ENCODE results near the gene EFNB1. TPM values are rescaled to one million over a fixed set of nuclear protein-coding genes. Genes with fewer than 3 reads are reported as not detected.

The EFNB1 gene
- polyA plus RNA-seq, 1 experiment = 19.1 TPM

DNA sequence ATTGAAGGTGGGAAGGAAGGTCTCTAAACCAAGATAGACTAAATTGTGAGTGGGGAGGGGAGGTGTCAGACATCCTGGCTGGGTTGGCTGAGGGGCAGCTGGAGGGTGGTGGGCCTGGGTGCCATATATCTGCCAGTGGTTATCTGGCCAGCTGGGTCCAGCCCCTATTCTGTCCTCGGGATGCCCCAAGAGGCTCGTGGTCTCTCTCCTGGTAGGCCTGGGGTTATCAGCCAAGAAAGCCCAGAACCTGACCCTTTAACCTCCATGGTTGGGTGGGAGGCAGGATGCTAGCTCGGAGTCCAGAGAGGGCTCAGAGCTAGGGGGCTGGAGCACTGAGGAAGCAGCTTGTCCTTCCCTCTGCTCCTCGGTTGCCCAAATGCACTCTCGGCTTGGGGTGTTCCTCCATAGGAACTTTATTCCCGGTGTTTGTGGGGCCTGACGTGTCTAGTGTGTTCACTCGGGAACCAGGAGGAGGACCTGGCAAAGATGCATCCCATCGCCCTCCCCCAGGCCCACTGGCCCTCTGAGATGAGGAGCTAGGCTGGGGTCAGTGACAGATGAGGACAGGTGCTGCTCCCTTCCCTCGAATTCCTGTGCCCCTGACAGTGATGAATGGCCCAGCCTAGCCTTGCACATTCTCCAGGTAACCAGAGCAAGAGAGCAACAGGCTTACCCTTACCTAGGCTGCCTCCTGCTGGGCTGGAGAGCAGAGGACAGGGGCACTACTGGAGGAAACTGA, 5.2 kb upstream of the EFNB1 start:
- TF ChIP-seq, protein P1, sequence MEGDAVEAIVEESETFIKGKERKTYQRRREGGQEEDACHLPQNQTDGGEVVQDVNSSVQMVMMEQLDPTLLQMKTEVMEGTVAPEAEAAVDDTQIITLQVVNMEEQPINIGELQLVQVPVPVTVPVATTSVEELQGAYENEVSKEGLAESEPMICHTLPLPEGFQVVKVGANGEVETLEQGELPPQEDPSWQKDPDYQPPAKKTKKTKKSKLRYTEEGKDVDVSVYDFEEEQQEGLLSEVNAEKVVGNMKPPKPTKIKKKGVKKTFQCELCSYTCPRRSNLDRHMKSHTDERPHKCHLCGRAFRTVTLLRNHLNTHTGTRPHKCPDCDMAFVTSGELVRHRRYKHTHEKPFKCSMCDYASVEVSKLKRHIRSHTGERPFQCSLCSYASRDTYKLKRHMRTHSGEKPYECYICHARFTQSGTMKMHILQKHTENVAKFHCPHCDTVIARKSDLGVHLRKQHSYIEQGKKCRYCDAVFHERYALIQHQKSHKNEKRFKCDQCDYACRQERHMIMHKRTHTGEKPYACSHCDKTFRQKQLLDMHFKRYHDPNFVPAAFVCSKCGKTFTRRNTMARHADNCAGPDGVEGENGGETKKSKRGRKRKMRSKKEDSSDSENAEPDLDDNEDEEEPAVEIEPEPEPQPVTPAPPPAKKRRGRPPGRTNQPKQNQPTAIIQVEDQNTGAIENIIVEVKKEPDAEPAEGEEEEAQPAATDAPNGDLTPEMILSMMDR (IDR thresholded peaks at IDR 0.05; ENCODE audit: low read depth, low read length) = no peak
- H3K27ac ChIP-seq (ENCODE audit: low read depth, low read length) = no peak overlapping the region
- no peak for DNase-seq (ENCODE audit: low read depth, low spot score)
- POLR2A ChIA-PET = no interaction called here
- H3K27me3 ChIP-seq (ENCODE audit: control insufficient read depth, insufficient read depth, low read length) = peaks cover 3% of the 10 kb centered on the region
- CTCF ChIA-PET = interaction anchor here (1.3 to 2.4 kb wide), 7 partner anchors 15 to 794 kb away, joined by 5 to 14 read pairs (median 8); no protein-coding TSS in a partner anchor
- H3K4me3 ChIP-seq (ENCODE audit: low read depth, low read length) = no peak overlapping the region
- H3K9me3 ChIP-seq (ENCODE audit: control insufficient read depth, insufficient read depth, low read length) = no peaks in the 10 kb centered on the region

GRCh38 chrX:68824152-68824433, 4.7 kb upstream of the EFNB1 start:
- no peak overlapping the region for H3K4me3 ChIP-seq (ENCODE audit: low read depth, low read length)
- no peak for DNase-seq (ENCODE audit: low read depth, low spot score)
- no peak overlapping the region for H3K27ac ChIP-seq (ENCODE audit: low read depth, low read length)
- CTCF ChIA-PET = interaction anchor here (2.1 to 2.4 kb wide), 2 partner anchors 398 to 563 kb away, joined by 11 to 14 read pairs; no protein-coding TSS in a partner anchor
- TF ChIP-seq, protein P1 (IDR thresholded peaks at IDR 0.05; ENCODE audit: low read depth, low read length) = no peak
- H3K9me3 ChIP-seq (ENCODE audit: control insufficient read depth, insufficient read depth, low read length) = no peaks in the 10 kb centered on the region; the same call in 1 of the 2 replicates
- H3K27me3 ChIP-seq (ENCODE audit: control insufficient read depth, insufficient read depth, low read length) = peaks cover 3% of the 10 kb centered on the region
- POLR2A ChIA-PET = no interaction called here

- TF ChIP-seq, protein P1 (IDR thresholded peaks at IDR 0.05; ENCODE audit: low read depth, low read length) = no peak
- peaks cover 3% of the 10 kb centered on the region for H3K27me3 ChIP-seq (ENCODE audit: control insufficient read depth, insufficient read depth, low read length)
- H3K9me3 ChIP-seq (ENCODE audit: control insufficient read depth, insufficient read depth, low read length) = no peaks in the 10 kb centered on the region; the same call in 1 of the 2 replicates
- ChIA-PET CTCF (interaction anchor here (8.1 kb wide), 1 partner anchor 397 kb away, joined by 188 read pairs; no protein-coding TSS in a partner anchor), POLR2A (no interaction called here)
- no peak overlapping the region for H3K27ac ChIP-seq (ENCODE audit: low read depth, low read length)
- no peak overlapping the region for H3K4me3 ChIP-seq (ENCODE audit: low read depth, low read length)
- no peak for DNase-seq (ENCODE audit: low read depth, low spot score)
These were observed 4.2 kb upstream of the EFNB1 start for GRCh38 chrX:68824565-68825125.

- CTCF ChIA-PET = interaction anchor here (0.8 to 8.1 kb wide), 6 partner anchors 234 to 462 kb away, joined by 4 to 188 read pairs (median 26); no protein-coding TSS in a partner anchor
- POLR2A ChIA-PET = interaction anchor here (2.5 kb wide), 1 partner anchor 396 kb away, joined by 13 read pairs; no protein-coding TSS in a partner anchor
These were observed 2.5 kb upstream of the EFNB1 start for GRCh38 chrX:68826113-68826980.

More at GRCh38 chrX:68826113-68826980, 2.5 kb upstream of the EFNB1 start:
- no peak overlapping the region for H3K27ac ChIP-seq (ENCODE audit: low read depth, low read length)
- no peak for DNase-seq (ENCODE audit: low read depth, low spot score)
- peaks cover 3% of the 10 kb centered on the region for H3K27me3 ChIP-seq (ENCODE audit: control insufficient read depth, insufficient read depth, low read length)
- no peak overlapping the region for H3K4me3 ChIP-seq (ENCODE audit: low read depth, low read length)
- no peaks in the 10 kb centered on the region; the same call in 1 of the 2 replicates for H3K9me3 ChIP-seq (ENCODE audit: control insufficient read depth, insufficient read depth, low read length)
- TF ChIP-seq, protein P1 (IDR thresholded peaks at IDR 0.05; ENCODE audit: low read depth, low read length) = no peak

All from AG04450 (cell line).